ENCODE data around the gene MTCP1. TPM values are rescaled to one million over a fixed set of nuclear protein-coding genes. Genes with fewer than 3 reads are reported as not detected.

MTCP1 gene
- total RNA-seq, 1 experiment from 2014 or later: 4.5 TPM

Other genes with a start within 250 kb of the MTCP1 start
- not detected in 2 replicates for gene SMIM9, start 236.5 kb downstream of the MTCP1 start, total RNA-seq (2014; rRNA removed; shearing (Covaris generic))
- 6.4 and 11.8 TPM in 2 replicates for gene F8A1, start 184.8 kb downstream of the MTCP1 start, total RNA-seq (2014; rRNA removed; shearing (Covaris generic))
- gene F8, start 48.4 kb downstream of the MTCP1 start, total RNA-seq (2014; rRNA removed; shearing (Covaris generic)): 2.5 and 2.8 TPM in 2 replicates
- gene FUNDC2, start 44.3 kb downstream of the MTCP1 start, total RNA-seq (2014; rRNA removed; shearing (Covaris generic)): 61.2 and 73.0 TPM in 2 replicates
- 20.4 and 29.7 TPM in 2 replicates for gene CMC4, start within 50 bp of the MTCP1 start, total RNA-seq (2014; rRNA removed; shearing (Covaris generic))
- 7.5 and 10.2 TPM in 2 replicates for gene BRCC3, start 372 bp upstream of the MTCP1 start, total RNA-seq (2014; rRNA removed; shearing (Covaris generic))
- 126 and 140 TPM in 2 replicates for gene VBP1, start 145.3 kb upstream of the MTCP1 start, total RNA-seq (2014; rRNA removed; shearing (Covaris generic))
- gene RAB39B, start 193.4 kb upstream of the MTCP1 start, total RNA-seq (2014; rRNA removed; shearing (Covaris generic)): 1.6 and 2.6 TPM in 2 replicates

Data from H4 (cell line).